ENCODE measurements around the gene IQCH.
"Not testable (repeated sequence)": the region's sequence is repeated elsewhere in the genome, so short reads cannot be mapped to it uniquely, and the experiment has no call there.

The IQCH gene

GRCh38 chr15:67254238-67255175, at the start of gene IQCH, which contains the start of gene AAGAB:
IQCH (plus strand) TSS chr15:67254786; CDS start chr15:67254897, 111 bp downstream.
AAGAB (minus strand) TSS chr15:67254661; CDS start chr15:67254631, 30 bp downstream.
- FAIRE-seq = no peak

GRCh38 chr15:67207555-67208207, 46.9 kb upstream of the IQCH start:
- FAIRE-seq = no peak

- FAIRE-seq = no peak
These were observed 46.2 kb upstream of the IQCH start for GRCh38 chr15:67208396-67208795.

- no peak for FAIRE-seq
These were observed 43.9 kb upstream of the IQCH start for GRCh38 chr15:67210555-67211168.

- FAIRE-seq = no peak
These were observed 41.8 kb upstream of the IQCH start for GRCh38 chr15:67212684-67213367.

GRCh38 chr15:67215102-67215501, 39.5 kb upstream of the IQCH start:
- no peak for FAIRE-seq

GRCh38 chr15:67216859-67217258, 37.7 kb upstream of the IQCH start:
- no peak for FAIRE-seq

GRCh38 chr15:67218428-67218827, 36.2 kb upstream of the IQCH start:
- FAIRE-seq = no peak

GRCh38 chr15:67219288-67219687, 35.3 kb upstream of the IQCH start:
- FAIRE-seq = no peak

- no peak for FAIRE-seq
These were observed 29.7 kb upstream of the IQCH start for GRCh38 chr15:67224889-67225288.

- no peak for FAIRE-seq
These were observed 29.2 kb upstream of the IQCH start for GRCh38 chr15:67225336-67225735.

GRCh38 chr15:67227431-67227830, 27.2 kb upstream of the IQCH start:
- no peak for FAIRE-seq

- FAIRE-seq = no peak
These were observed 26.7 kb upstream of the IQCH start for GRCh38 chr15:67227846-67228245.

GRCh38 chr15:67228286-67228685, 26.3 kb upstream of the IQCH start:
- FAIRE-seq = no peak

- FAIRE-seq = no peak
These were observed 24.1 kb upstream of the IQCH start for GRCh38 chr15:67230504-67230903.

GRCh38 chr15:67232591-67232990, 22.0 kb upstream of the IQCH start:
- no peak for FAIRE-seq

GRCh38 chr15:67240235-67241131, 14.1 kb upstream of the IQCH start:
- no peak for FAIRE-seq

- no peak for FAIRE-seq
These were observed 13.3 kb upstream of the IQCH start for GRCh38 chr15:67241132-67241855.

GRCh38 chr15:67242708-67243111, 11.9 kb upstream of the IQCH start:
- no peak for FAIRE-seq

- FAIRE-seq = no peak
These were observed 9.6 kb upstream of the IQCH start for GRCh38 chr15:67244971-67245478.

- not testable (repeated sequence) for FAIRE-seq
These were observed 8.0 kb upstream of the IQCH start for GRCh38 chr15:67246606-67247005.

All from A204.1 (cell line).